H9 (cell line): ENCODE data around the gene ST6GALNAC1. TPM values are rescaled to one million over a fixed set of nuclear protein-coding genes. Genes with fewer than 3 reads are reported as not detected.

Source experiments
- DNase-seq: peaks from one replicate; pipeline ENCODE4 v3.0.0-alpha.2; 2017
- H2AFZ ChIP-seq: one replicate; pipeline ENCODE4 v1.6.1; 2013; ENCODE audit warnings: mild to moderate bottlenecking, low read length, control low read depth, moderate library complexity
- H2AK5ac ChIP-seq: 2 replicates; pipeline ENCODE4 v1.6.1; 2013; ENCODE audit warnings: low read length, control low read depth, mixed read lengths; ENCODE audit not compliant: insufficient read length
- H2BK120ac ChIP-seq: one replicate; pipeline ENCODE4 v1.6.1; 2013; ENCODE audit warnings: low read depth, mild to moderate bottlenecking, low read length, control low read depth, inconsistent platforms; ENCODE audit not compliant: poor library complexity, severe bottlenecking
- H2BK12ac ChIP-seq: 2 replicates; pipeline ENCODE4 v1.6.1; 2013; ENCODE audit warnings: low read length, control low read depth, mixed read lengths, low read depth; ENCODE audit not compliant: insufficient read length
- H2BK15ac ChIP-seq: 2 replicates; pipeline ENCODE4 v1.6.1; 2013; ENCODE audit warnings: low read depth, low read length, control low read depth
- H2BK20ac ChIP-seq: one replicate; pipeline ENCODE4 v1.6.1; 2013; ENCODE audit warnings: low read depth, mild to moderate bottlenecking, low read length, control low read depth, inconsistent platforms; ENCODE audit not compliant: poor library complexity, severe bottlenecking
- H2BK5ac ChIP-seq: 2 replicates; pipeline ENCODE4 v1.6.1; 2013; ENCODE audit warnings: low read length, control low read depth, mixed read lengths; ENCODE audit not compliant: insufficient read length
- H3K14ac ChIP-seq: 2 replicates; pipeline ENCODE4 v1.6.1; 2013; ENCODE audit warnings: low read length, control low read depth; ENCODE audit not compliant: insufficient read depth
- H3K18ac ChIP-seq: 2 replicates; pipeline ENCODE4 v1.6.1; 2013; ENCODE audit warnings: low read depth, mild to moderate bottlenecking, mixed read lengths, low read length, control low read depth; ENCODE audit not compliant: insufficient read length
- H3K23ac ChIP-seq: 2 replicates; pipeline ENCODE4 v1.6.1; 2013; ENCODE audit warnings: low read length, control low read depth, mixed read lengths, low read depth; ENCODE audit not compliant: insufficient read length
- H3K23me2 ChIP-seq: 2 replicates; pipeline ENCODE4 v1.6.1; 2013; ENCODE audit warnings: low read depth, mild to moderate bottlenecking, mixed read lengths, low read length, control low read depth; ENCODE audit not compliant: insufficient read length, poor library complexity, severe bottlenecking
- H3K27ac ChIP-seq: 2 replicates; pipeline ENCODE4 v1.5.1; 2013; ENCODE audit warnings: low read length, control low read depth, mixed read lengths, low read depth; ENCODE audit not compliant: insufficient read length
- H3K27me3 ChIP-seq: 2 replicates; pipeline ENCODE4 v1.6.1; 2013; ENCODE audit warnings: low read length, control low read depth, inconsistent platforms; ENCODE audit not compliant: insufficient read depth
- H3K4ac ChIP-seq: 2 replicates; pipeline ENCODE4 v1.6.1; 2013; ENCODE audit warnings: low read depth, mild to moderate bottlenecking, control low read depth, inconsistent platforms, low read length, moderate library complexity
- H3K4me1 ChIP-seq: 2 replicates; pipeline ENCODE4 v1.6.1; 2013; ENCODE audit warnings: low read length, control low read depth, inconsistent platforms; ENCODE audit not compliant: insufficient read depth
- H3K4me2 ChIP-seq: 2 replicates; pipeline ENCODE4 v1.6.1; 2013; ENCODE audit warnings: low read length, control low read depth, mixed read lengths; ENCODE audit not compliant: insufficient read length, insufficient read depth
- H3K56ac ChIP-seq: 2 replicates; pipeline ENCODE4 v1.6.1; 2013; ENCODE audit warnings: low read depth, mild to moderate bottlenecking, mixed read lengths, low read length, control low read depth; ENCODE audit not compliant: insufficient read length
- H3K79me1 ChIP-seq: 2 replicates; pipeline ENCODE4 v1.6.1; 2013; ENCODE audit warnings: low read depth, mild to moderate bottlenecking, moderate library complexity, low read length, control low read depth, inconsistent platforms; ENCODE audit not compliant: insufficient read depth, poor library complexity, severe bottlenecking
- H3K79me2 ChIP-seq: 2 replicates; pipeline ENCODE4 v1.6.1; 2013; ENCODE audit warnings: low read length, control low read depth, inconsistent platforms; ENCODE audit not compliant: insufficient read depth
- H3K9ac ChIP-seq: 2 replicates; pipeline ENCODE4 v1.6.1; 2013; ENCODE audit warnings: low read length, control low read depth, mixed read lengths; ENCODE audit not compliant: insufficient read length; ENCODE audit errors: extremely low read depth
- H3K9me3 ChIP-seq: one replicate; pipeline ENCODE4 v1.6.1; 2013; ENCODE audit warnings: low read depth, low read length, inconsistent platforms; ENCODE audit not compliant: control insufficient read depth
- H3T11ph ChIP-seq: one replicate; pipeline ENCODE4 v1.6.1; 2013; ENCODE audit warnings: mild to moderate bottlenecking, low read length, control low read depth, inconsistent platforms
- H4K20me1 ChIP-seq: one replicate; pipeline ENCODE4 v1.6.1; 2013; ENCODE audit not compliant: control insufficient read depth, insufficient read length, insufficient read depth
- H4K5ac ChIP-seq: 2 replicates; pipeline ENCODE4 v1.6.1; 2013; ENCODE audit warnings: low read depth, mild to moderate bottlenecking, mixed read lengths, low read length, control low read depth; ENCODE audit not compliant: insufficient read length
- H4K8ac ChIP-seq: replicated peaks from 2 replicates; pipeline ENCODE4 v1.6.1; 2013; ENCODE audit warnings: low read length, control low read depth, mixed read lengths, low read depth; ENCODE audit not compliant: insufficient read length
- H4K91ac ChIP-seq: 2 replicates; pipeline ENCODE4 v1.6.1; 2013; ENCODE audit warnings: low read depth, mild to moderate bottlenecking, moderate library complexity, mixed read lengths, low read length, control low read depth; ENCODE audit not compliant: insufficient read length
- H3K27ac Mint-ChIP-seq, 3 experiments: 2 replicates in 2 of 3; 3 replicates in 1 of 3; pipeline ENCODE4 v1.8.0; 2020 to 2021; ENCODE audit warnings: mixed read lengths in 3 of 3, mild to moderate bottlenecking in 1 of 3, moderate library complexity in 1 of 3
- H3K27me3 Mint-ChIP-seq: 2 replicates; pipeline ENCODE4 v1.8.0; 2021; ENCODE audit warnings: low read depth, mild to moderate bottlenecking, moderate library complexity, mixed read lengths
- H3K36me3 Mint-ChIP-seq, 3 experiments: 2 replicates in 2 of 3; 3 replicates in 1 of 3; pipeline ENCODE4 v1.8.0; 2020 to 2021; ENCODE audit warnings: low read depth in 3 of 3, mixed read lengths in 3 of 3; ENCODE audit not compliant: insufficient read depth in 1 of 3
- H3K4me1 Mint-ChIP-seq, 2 experiments: 2 replicates each; pipeline ENCODE4 v1.8.0; 2020; ENCODE audit warnings: mixed read lengths in 2 of 2
- H3K4me3 Mint-ChIP-seq, 2 experiments: 2 replicates in 1 of 2; 3 replicates in 1 of 2; pipeline ENCODE4 v1.8.0; 2020 to 2021; ENCODE audit warnings: mild to moderate bottlenecking in 2 of 2, mixed read lengths in 2 of 2, moderate library complexity in 1 of 2
- H3K9me3 Mint-ChIP-seq, 2 experiments: 2 replicates in 1 of 2; 3 replicates in 1 of 2; pipeline ENCODE4 v1.8.0; 2020; ENCODE audit warnings: mild to moderate bottlenecking in 2 of 2, mixed read lengths in 2 of 2, moderate library complexity in 1 of 2
- CTCF ChIP-seq: fragments of 200-600 bp; sonication (generic); conservative IDR thresholded peaks from 3 replicates; pipeline ENCODE4 v1.8.0; 2021; ENCODE audit warnings: antibody characterized with exemption, mild to moderate bottlenecking
- WGBS: extraction: QIAGEN DNeasy Blood & Tissue Kit; methylation state at CpG from one replicate; pipeline ENCODE4 v1.1.7; 2013; ENCODE audit warnings: missing lambda C conversion rate, low lambda C conversion rate, mixed read lengths; ENCODE audit not compliant: insufficient read length; ENCODE audit errors: extremely low coverage; 5-methylcytosine and 5-hydroxymethylcytosine counted together
- total RNA-seq: library from RNA; stranded (reverse); gene quantifications from 2 replicates; pipeline ENCODE4 v1.2.1, GENCODE V29; 2021

The ST6GALNAC1 gene
- total RNA-seq, 1 experiment from 2014 or later, result not detected

- H3K9me3 ChIP-seq, result no peaks in the 10 kb centered on the region
- no peaks in the 10 kb centered on the region for H3K79me2 ChIP-seq
- H3K14ac ChIP-seq, result no peak overlapping the region; the same call in 1 of the 2 replicates
- H2BK12ac ChIP-seq, result no peak overlapping the region
- peak; percentile 66 for TF ChIP-seq CTCF
- H3K4me2 ChIP-seq, result no peak overlapping the region
- no peak overlapping the region for H3K18ac ChIP-seq
- H3K23ac ChIP-seq, result no peak overlapping the region
- Mint-ChIP-seq H3K4me1 (peaks cover 20 to 38% of the 10 kb centered on the region in 2 experiments), H3K27me3 (no peaks in the 10 kb centered on the region), H3K36me3 (peaks cover 0 to 4% (median 0%) of the 10 kb centered on the region in 3 experiments; a peak in 1 of 7 replicates), H3K27ac (peak overlapping the region in 2 of 3 experiments; percentile 53 to 59; a peak in 3 of 7 replicates), H3K4me3 (0 out of 5 replicates have a peak overlapping the region, but pooled peaks of 1 of the 2 experiments have one; percentile 2), H3K9me3 (no peaks in the 10 kb centered on the region; a peak in 1 of 5 replicates)
- no peak overlapping the region for H4K5ac ChIP-seq
- no peaks in the 10 kb centered on the region for H3K27me3 ChIP-seq
- no peak overlapping the region for H2BK5ac ChIP-seq
- no peak for DNase-seq
- H2BK15ac ChIP-seq, result no peak overlapping the region
- no peak overlapping the region for H3K56ac ChIP-seq
- 100% methylated on average over 2 of the region's 18 CpGs for WGBS
- H3K79me1 ChIP-seq, result no peaks in the 10 kb centered on the region
- no peak overlapping the region for H2AK5ac ChIP-seq
- H3K4me1 ChIP-seq, result peaks cover 3% of the 10 kb centered on the region; the same call in 1 of the 2 replicates
- H2AFZ ChIP-seq, result no peak overlapping the region
- H3K4ac ChIP-seq, result no peak overlapping the region
- H4K20me1 ChIP-seq, result no peaks in the 10 kb centered on the region
- no peak overlapping the region for H3K27ac ChIP-seq
- no peak overlapping the region for H3T11ph ChIP-seq
- H2BK20ac ChIP-seq, result no peak overlapping the region
- H4K91ac ChIP-seq, result no peak overlapping the region
- no peaks in the 10 kb centered on the region for H3K23me2 ChIP-seq
- H2BK120ac ChIP-seq, result no peak overlapping the region
- H3K9ac ChIP-seq, result no peak overlapping the region
- no peak overlapping the region for H4K8ac ChIP-seq
Measured at GRCh38 chr17:76683011-76683755, 39.6 kb upstream of the ST6GALNAC1 start.
